Endothelial cell of umbilical vein (primary cell): ENCODE results near the gene ACBD6. TPM values are rescaled to one million over a fixed set of nuclear protein-coding genes. Genes with fewer than 3 reads are reported as not detected.

Experiments
- BruUV-seq: library from RNA; stranded (reverse); fragments of 400-500 nt; replicated peaks from 2 replicates; lab custom pipeline; 2021; lab: Mats Ljungman, UMichigan
- CTCF ChIA-PET: fragments of 300-600, 350-600 bp; sonication (Branson Sonifier 250); formaldehyde crosslinking; loops from one replicate; lab custom pipeline; 2021; ENCODE audit warnings: antibody characterized with exemption, inconsistent platforms; lab: Charles Lee
- POLR2A ChIA-PET: fragments of 300-600, 350-600 bp; sonication (Branson Sonifier 250); formaldehyde crosslinking; loops from one replicate; lab custom pipeline; 2021; ENCODE audit warnings: antibody characterized with exemption, inconsistent platforms; lab: Charles Lee
- DNase-seq: peaks from one replicate; pipeline ENCODE4 v3.0.0-alpha.2; 2011; ENCODE audit warnings: low read depth, low spot score
- FAIRE-seq: peaks from 2 replicates; lab custom pipeline; 2011; peaks lifted over from hg19 to GRCh38; lab: Jason Lieb, UNC
- H2AFZ ChIP-seq: 2 replicates; pipeline ENCODE4 v1.6.0; 2012; ENCODE audit warnings: low read depth, low read length, control low read depth, inconsistent platforms
- H3K27ac ChIP-seq: 2 replicates; pipeline ENCODE4 v1.5.1; 2011; ENCODE audit warnings: low read depth, mild to moderate bottlenecking, control low read depth, low read length, moderate library complexity; ENCODE audit not compliant: insufficient read depth
- H3K27me3 ChIP-seq, 2 experiments: 2 replicates each; pipeline versions ENCODE4 v1.6.0 to v1.6.1; 2011; ENCODE audit warnings: low read length in 2 of 2, mixed read lengths in 1 of 2; ENCODE audit not compliant: control insufficient read depth in 2 of 2, insufficient read depth in 2 of 2
- H3K36me3 ChIP-seq, 2 experiments: 2 replicates in 1 of 2; 3 replicates in 1 of 2; pipeline ENCODE4 v1.5.1; 2011; ENCODE audit warnings: low read length in 2 of 2, mild to moderate bottlenecking in 1 of 2, moderate library complexity in 1 of 2; ENCODE audit not compliant: control insufficient read depth in 2 of 2, insufficient read depth in 2 of 2; ENCODE audit errors: extremely low read depth in 1 of 2
- H3K4me1 ChIP-seq: 3 replicates; pipeline ENCODE4 v1.5.1; 2011; ENCODE audit warnings: mild to moderate bottlenecking, low read length; ENCODE audit not compliant: control insufficient read depth, insufficient read depth; ENCODE audit errors: extremely low read depth
- H3K4me2 ChIP-seq: 2 replicates; pipeline ENCODE4 v1.6.1; 2011; ENCODE audit warnings: low read length, control low read depth, mixed read lengths; ENCODE audit not compliant: insufficient read depth
- H3K4me3 ChIP-seq, 3 experiments: fragments of 200-600 bp in 1 of 3; sonication (generic), shearing (Covaris generic) in 1 of 3; replicated peaks in 1 of 3; 2 replicates each; pipeline ENCODE4 v1.5.1; 2011 to 2016; ENCODE audit warnings: control low read depth in 3 of 3, low read length in 3 of 3, mild to moderate bottlenecking in 2 of 3, inconsistent platforms in 1 of 3, low read depth in 1 of 3, moderate library complexity in 1 of 3; ENCODE audit not compliant: insufficient read depth in 1 of 3
- H3K79me2 ChIP-seq: 2 replicates; pipeline ENCODE4 v1.6.0; 2012; ENCODE audit warnings: low read length, inconsistent platforms; ENCODE audit not compliant: control insufficient read depth, insufficient read depth
- H3K9ac ChIP-seq: replicated peaks from 2 replicates; pipeline ENCODE3; 2011; ENCODE audit warnings: low read length, control low read depth; ENCODE audit not compliant: insufficient read depth; ENCODE audit errors: extremely low read depth
- H3K9me1 ChIP-seq: replicated peaks from 3 replicates; pipeline ENCODE4 v1.6.0; 2011; ENCODE audit warnings: mild to moderate bottlenecking, low read length; ENCODE audit not compliant: control insufficient read depth, insufficient read depth; ENCODE audit errors: extremely low read depth
- H3K9me3 ChIP-seq: replicated peaks from 2 replicates; pipeline ENCODE4 v1.5.1; 2012; ENCODE audit warnings: low read length, inconsistent platforms; ENCODE audit not compliant: control insufficient read depth, insufficient read depth
- H4K20me1 ChIP-seq: replicated peaks from 2 replicates; pipeline ENCODE3; 2011; ENCODE audit warnings: mild to moderate bottlenecking, low read length; ENCODE audit not compliant: control insufficient read depth, insufficient read depth; ENCODE audit errors: extremely low read depth
- EZH2 ChIP-seq: IDR thresholded peaks from 2 replicates; pipeline ENCODE4 v1.6.1; 2012; ENCODE audit warnings: borderline replicate concordance, low read depth, mild to moderate bottlenecking, moderate library complexity, low read length, inconsistent platforms; ENCODE audit not compliant: severe bottlenecking
- FOS ChIP-seq: IDR thresholded peaks from 2 replicates; pipeline ENCODE4 v1.6.1; 2011; ENCODE audit warnings: mild to moderate bottlenecking, low read length, moderate library complexity, borderline replicate concordance; ENCODE audit not compliant: insufficient read depth
- GATA2 ChIP-seq: IDR thresholded peaks from 2 replicates; pipeline ENCODE4 v1.7.0; 2011; ENCODE audit warnings: low read depth, mild to moderate bottlenecking, moderate library complexity, mixed read lengths, low read length; ENCODE audit not compliant: insufficient read length, insufficient read depth
- JUN ChIP-seq: IDR thresholded peaks from 2 replicates; pipeline ENCODE4 v1.6.1; 2011; ENCODE audit warnings: borderline replicate concordance, low read depth; ENCODE audit not compliant: insufficient read length, insufficient read depth
- MYC ChIP-seq: IDR thresholded peaks from one replicate; pipeline ENCODE4 v1.6.1; 2011; ENCODE audit warnings: mild to moderate bottlenecking, low read depth, low read length
- POLR2A ChIP-seq: IDR thresholded peaks from 2 replicates; pipeline ENCODE4 v1.6.1; 2012; ENCODE audit warnings: low read depth, mild to moderate bottlenecking, control low read depth, low read length
- POLR2AphosphoS5 ChIP-seq: IDR thresholded peaks from 2 replicates; pipeline ENCODE4 v1.6.1; 2012; ENCODE audit warnings: low read depth, mild to moderate bottlenecking, control low read depth, low read length, moderate library complexity; ENCODE audit not compliant: insufficient read depth
- dilution Hi-C: fragments of 300-500 bp; cut with MboI; formaldehyde crosslinking; loops from one replicate; pipeline ENCODE4 v1.15.0; 2019; ENCODE audit warnings: low sequenced_read_pairs; ENCODE audit not compliant: extremely low pct_ligation_motif_present
- intact Hi-C: fragments of 100-400 bp; cut with micrococcal nuclease; formaldehyde crosslinking; loops from one replicate; pipeline ENCODE4 v1.10.0; 2022
- polyA plus RNA-seq, 4 experiments: library from polyadenylated mRNA; depleted of rRNA in 3 of 4; stranded (reverse) in 3 of 4; unstranded in 1 of 4; fragments of >200 nt; gene quantifications; 2 replicates each; pipeline versions ENCODE4 v1.2.1 to v1.2.3, GENCODE V29; 2011 to 2012; ENCODE audit warnings: missing spikeins in 1 of 4
- total RNA-seq: library from RNA; stranded (reverse); gene quantifications from 2 replicates; pipeline ENCODE4 v1.2.3, GENCODE V29; 2021
- TF ChIP-seq, protein P1 (sequence below), 2 donors: IDR thresholded peaks; 1 replicate in 1 of 2; 2 replicates in 1 of 2; pipeline ENCODE4 v1.5.1; 2011; ENCODE audit warnings: low read length in 2 of 2, mild to moderate bottlenecking in 2 of 2, moderate library complexity in 2 of 2, control low read depth in 1 of 2, inconsistent platforms in 1 of 2, low read depth in 1 of 2; ENCODE audit not compliant: insufficient read depth in 1 of 2; ENCODE audit errors: extremely low read depth in 1 of 2
- TF ChIP-seq, protein P2 (sequence below): IDR thresholded peaks from 2 replicates; pipeline ENCODE4 v1.6.1; 2011; ENCODE audit not compliant: insufficient read depth, insufficient read length

ACBD6 gene
- total and polyA plus RNA-seq, 2 donors (not counting 3 experiments of a cell fraction or from before 2014, with no cell fraction given) = 55.6 to 56.4 TPM

DNA sequence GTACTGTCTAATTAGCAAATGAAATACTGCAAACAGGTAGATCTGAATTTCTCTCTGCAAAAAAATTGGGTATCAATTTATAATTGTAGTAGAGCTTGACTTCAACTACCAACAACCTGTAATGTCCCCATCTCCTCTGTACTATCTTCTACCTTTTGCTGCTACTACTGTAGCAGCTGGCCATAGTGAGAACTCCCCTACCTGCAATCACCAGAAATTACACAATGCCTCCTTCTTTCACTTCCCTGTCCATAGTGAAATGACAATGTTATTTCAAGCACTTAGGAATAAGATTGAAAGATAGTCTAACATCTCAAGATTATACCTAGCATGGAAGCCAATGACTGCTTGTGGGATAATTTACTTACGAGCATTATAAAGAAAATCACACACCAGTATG lies 100.4 kb downstream of the ACBD6 start:
- no peak overlapping the region for H3K4me3 ChIP-seq
- BruUV-seq = no TSS peak
- no peak overlapping the region for H3K27ac ChIP-seq
- H3K36me3 ChIP-seq = no peaks in the 10 kb centered on the region
- H3K4me2 ChIP-seq = no peak overlapping the region
- no peaks in the 10 kb centered on the region for H3K27me3 ChIP-seq
- H3K9me3 ChIP-seq = no peaks in the 10 kb centered on the region
- dilution Hi-C loops = no loop called here
- TF ChIP-seq FOS (no peak), EZH2 (no peak), POLR2A (no peak), JUN (no peak), MYC (no peak), POLR2AphosphoS5 (no peak), GATA2 (no peak)
- TF ChIP-seq, protein P1, sequence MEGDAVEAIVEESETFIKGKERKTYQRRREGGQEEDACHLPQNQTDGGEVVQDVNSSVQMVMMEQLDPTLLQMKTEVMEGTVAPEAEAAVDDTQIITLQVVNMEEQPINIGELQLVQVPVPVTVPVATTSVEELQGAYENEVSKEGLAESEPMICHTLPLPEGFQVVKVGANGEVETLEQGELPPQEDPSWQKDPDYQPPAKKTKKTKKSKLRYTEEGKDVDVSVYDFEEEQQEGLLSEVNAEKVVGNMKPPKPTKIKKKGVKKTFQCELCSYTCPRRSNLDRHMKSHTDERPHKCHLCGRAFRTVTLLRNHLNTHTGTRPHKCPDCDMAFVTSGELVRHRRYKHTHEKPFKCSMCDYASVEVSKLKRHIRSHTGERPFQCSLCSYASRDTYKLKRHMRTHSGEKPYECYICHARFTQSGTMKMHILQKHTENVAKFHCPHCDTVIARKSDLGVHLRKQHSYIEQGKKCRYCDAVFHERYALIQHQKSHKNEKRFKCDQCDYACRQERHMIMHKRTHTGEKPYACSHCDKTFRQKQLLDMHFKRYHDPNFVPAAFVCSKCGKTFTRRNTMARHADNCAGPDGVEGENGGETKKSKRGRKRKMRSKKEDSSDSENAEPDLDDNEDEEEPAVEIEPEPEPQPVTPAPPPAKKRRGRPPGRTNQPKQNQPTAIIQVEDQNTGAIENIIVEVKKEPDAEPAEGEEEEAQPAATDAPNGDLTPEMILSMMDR (IDR thresholded peaks at IDR 0.05; ENCODE audit: extremely low read depth in 1 of 2, insufficient read depth in 1 of 2, low read depth in 1 of 2, low read length in 2 of 2) = no peak
- TF ChIP-seq, protein P2, sequence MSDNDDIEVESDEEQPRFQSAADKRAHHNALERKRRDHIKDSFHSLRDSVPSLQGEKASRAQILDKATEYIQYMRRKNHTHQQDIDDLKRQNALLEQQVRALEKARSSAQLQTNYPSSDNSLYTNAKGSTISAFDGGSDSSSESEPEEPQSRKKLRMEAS = no peak
- ChIA-PET CTCF (interaction anchor here (1.7 kb wide), 1 partner anchor 14 kb away, joined by 3 read pairs; no protein-coding TSS in a partner anchor), POLR2A (no interaction called here)
- no peak for FAIRE-seq
- H3K4me1 ChIP-seq = no peaks in the 10 kb centered on the region
- DNase-seq = no peak
- intact Hi-C loops = no loop called here
- no peak overlapping the region for H3K9ac ChIP-seq
- H2AFZ ChIP-seq = no peak overlapping the region
- H4K20me1 ChIP-seq = no peaks in the 10 kb centered on the region
- no peaks in the 10 kb centered on the region for H3K9me1 ChIP-seq
- no peaks in the 10 kb centered on the region for H3K79me2 ChIP-seq
